GM18870 (cell line): Measurements from ENCODE around the gene IRS2.

ENCODE experiments used
- ATAC-seq: cut with Tn5 transposase; IDR thresholded peaks from one replicate; pipeline ENCODE4 v1.9.1; 2021; ENCODE audit warnings: moderate library complexity; ENCODE audit not compliant: unreplicated experiment

IRS2 gene

GRCh38 chr13:109707044-109707741, 79.2 kb downstream of the IRS2 start:
- no peak for ATAC-seq

- no peak for ATAC-seq
These were observed 80.2 kb downstream of the IRS2 start for GRCh38 chr13:109706015-109706715.

- no peak for ATAC-seq
These were observed 81.4 kb downstream of the IRS2 start for GRCh38 chr13:109704771-109705635.

GRCh38 chr13:109703250-109703649, 83.1 kb downstream of the IRS2 start:
- no peak for ATAC-seq
